Femur (tissue), 1 donor: ENCODE results near the gene MSRB2.
"Not testable (repeated sequence)": the region's sequence is repeated elsewhere in the genome, so short reads cannot be mapped to it uniquely, and the experiment has no call there.

ENCODE experiments used
- DNase-seq: peaks from one replicate; pipeline ENCODE4 v3.0.0-alpha.2; 2017

The MSRB2 gene

DNA sequence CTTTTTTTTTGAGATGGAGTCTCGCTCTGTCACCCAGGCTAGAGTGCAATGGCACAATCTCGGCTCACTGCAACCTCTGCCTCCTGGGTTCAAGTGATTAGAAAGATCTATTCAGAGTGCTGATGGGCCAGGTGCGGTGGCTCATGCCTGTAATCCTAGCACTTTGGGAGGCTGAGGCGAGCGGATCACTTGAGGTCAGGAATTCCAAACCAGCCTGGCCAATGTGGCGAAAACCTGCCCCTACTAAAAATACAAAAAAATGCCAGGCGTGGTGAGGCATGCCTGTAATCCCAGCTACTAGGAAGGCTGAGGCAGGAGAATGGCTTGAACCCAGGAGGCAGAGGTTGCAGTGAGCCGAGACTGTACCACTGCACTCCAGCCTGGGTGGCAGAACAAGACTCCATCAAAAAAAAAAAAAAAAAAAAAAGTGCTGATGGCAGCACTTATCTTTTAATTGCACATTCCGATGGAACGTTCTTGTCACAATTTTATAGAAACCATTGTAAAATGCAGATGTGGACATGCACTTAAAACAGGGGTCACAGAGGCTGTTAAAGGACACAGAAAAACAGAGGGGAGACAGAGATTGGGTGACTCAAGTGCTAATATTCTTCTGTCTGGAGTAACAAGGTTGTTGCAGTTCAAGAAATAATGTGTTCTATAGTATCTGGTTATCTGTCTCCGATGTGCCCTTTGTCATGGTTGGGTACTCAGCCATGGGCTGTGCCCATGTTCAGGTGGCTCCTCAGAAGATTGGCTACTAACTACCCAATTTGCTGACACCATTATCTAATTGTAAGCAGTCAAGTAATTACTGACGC lies 25.1 kb upstream of the MSRB2 start:
- DNase-seq, result not testable (repeated sequence)

- DNase-seq, result no peak
These were observed 24.5 kb upstream of the MSRB2 start for GRCh38 chr10:23070913-23071218.

GRCh38 chr10:23072593-23072992 lies 22.8 kb upstream of the MSRB2 start:
- not testable (repeated sequence) for DNase-seq

DNA sequence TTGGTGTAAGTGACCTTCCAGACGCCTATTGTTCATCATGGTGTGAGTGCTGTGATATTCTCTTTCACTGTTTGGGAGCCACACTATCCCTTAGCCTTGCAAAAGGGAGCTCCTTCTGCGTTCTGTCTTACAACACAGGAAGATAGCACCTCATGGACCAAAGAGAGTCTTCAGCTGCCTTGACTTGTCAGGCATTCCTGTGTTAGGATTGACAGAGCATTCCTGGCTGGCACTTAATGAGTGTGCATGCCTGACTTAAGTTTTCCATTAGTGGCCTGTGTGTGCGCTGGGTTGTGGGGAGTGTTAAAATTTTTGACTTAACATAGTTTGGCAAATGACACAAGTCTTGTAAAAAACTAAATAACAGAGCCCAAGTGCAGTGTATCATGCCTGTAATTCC lies 21.9 kb upstream of the MSRB2 start:
- no peak for DNase-seq

DNA sequence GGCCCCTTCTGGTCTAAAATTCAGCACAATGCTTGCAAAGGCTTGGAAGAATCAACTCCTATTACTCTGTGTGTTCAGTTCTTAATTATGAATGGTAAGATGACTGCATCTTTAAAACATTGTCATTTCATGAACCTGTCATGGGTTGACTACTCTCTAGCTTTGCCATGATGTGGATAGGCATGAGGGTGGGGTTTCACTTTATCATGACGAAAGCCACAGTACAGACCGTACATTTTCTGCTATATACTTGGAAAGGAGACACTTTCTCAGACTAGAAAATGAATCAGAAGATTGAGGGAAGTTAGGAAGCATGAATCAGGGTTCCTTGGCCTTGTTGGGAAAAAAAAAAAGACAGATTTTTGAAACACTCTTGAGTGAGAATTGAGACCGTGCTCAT lies 19.7 kb upstream of the MSRB2 start:
- no peak for DNase-seq

GRCh38 chr10:23078114-23078513 lies 17.3 kb upstream of the MSRB2 start:
- DNase-seq, result no peak

GRCh38 chr10:23079700-23080099 lies 15.7 kb upstream of the MSRB2 start:
- DNase-seq, result no peak

DNA sequence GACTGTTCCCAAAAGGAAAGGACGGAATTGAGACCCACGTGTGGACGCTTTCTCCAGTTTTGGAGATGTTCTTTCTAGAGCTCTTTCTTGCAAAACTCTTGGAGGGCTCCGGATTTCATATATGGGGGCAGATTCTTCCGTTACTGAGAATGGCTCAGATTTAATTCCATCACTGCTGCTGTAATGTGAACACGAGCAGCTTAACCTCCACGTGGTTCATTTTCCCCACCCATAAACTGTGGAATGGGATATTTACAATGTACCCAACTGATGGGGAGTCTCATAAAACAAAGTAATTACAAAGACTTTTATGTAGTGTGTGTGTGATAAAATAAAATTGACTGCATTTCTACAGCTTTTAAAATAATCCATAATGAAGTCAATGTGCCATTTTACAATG lies 15.1 kb upstream of the MSRB2 start:
- DNase-seq, result no peak

DNA sequence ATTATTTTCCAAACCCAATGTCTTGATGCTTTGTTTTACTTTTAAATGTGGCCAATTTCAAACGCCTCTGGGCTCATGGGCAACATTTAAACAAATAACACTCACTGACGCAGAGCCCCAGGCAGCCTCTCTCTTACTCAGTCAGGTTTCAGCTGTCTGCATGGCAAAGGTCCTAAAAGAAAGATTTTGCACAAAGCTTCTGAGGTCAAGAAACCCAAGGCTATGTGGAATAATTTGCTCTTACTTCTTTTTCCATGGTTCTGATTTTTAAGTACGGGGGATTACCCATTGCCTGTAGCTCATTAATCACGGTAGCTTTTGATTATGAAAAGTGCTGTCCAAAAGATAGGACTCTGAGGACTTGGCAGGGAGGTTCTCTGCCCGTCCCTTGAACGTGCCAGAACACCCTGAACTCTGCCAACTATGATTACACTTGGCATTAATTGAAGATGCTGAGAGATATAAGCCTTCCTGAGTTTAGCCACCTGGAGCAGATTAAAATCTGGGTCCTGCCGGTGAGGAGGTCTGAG lies 14.1 kb upstream of the MSRB2 start:
- no peak for DNase-seq

DNA sequence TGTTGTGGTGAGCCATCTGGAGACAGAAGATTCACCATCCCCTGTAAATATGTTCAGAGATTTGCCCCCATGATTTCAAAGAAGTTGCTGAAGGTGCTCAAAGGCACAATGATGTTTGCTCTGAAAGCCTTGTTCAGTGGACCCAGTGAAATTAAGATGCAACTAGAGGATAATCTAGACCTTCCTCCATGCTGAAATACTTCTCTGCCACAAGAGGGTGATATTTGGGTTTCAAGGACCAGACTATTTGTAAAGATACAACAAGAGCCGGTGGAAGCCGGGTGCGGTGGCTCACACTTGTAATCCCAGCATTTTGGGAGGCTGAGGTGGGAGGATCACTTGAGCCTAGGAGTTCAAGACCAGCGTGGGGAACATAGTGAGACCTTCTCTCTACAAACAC lies 13.5 kb upstream of the MSRB2 start:
- DNase-seq, result no peak

GRCh38 chr10:23088609-23089008 lies 6.8 kb upstream of the MSRB2 start:
- DNase-seq, result no peak

- DNase-seq, result no peak
These were observed 484 bp upstream of the MSRB2 start for GRCh38 chr10:23094786-23095403.

DNA sequence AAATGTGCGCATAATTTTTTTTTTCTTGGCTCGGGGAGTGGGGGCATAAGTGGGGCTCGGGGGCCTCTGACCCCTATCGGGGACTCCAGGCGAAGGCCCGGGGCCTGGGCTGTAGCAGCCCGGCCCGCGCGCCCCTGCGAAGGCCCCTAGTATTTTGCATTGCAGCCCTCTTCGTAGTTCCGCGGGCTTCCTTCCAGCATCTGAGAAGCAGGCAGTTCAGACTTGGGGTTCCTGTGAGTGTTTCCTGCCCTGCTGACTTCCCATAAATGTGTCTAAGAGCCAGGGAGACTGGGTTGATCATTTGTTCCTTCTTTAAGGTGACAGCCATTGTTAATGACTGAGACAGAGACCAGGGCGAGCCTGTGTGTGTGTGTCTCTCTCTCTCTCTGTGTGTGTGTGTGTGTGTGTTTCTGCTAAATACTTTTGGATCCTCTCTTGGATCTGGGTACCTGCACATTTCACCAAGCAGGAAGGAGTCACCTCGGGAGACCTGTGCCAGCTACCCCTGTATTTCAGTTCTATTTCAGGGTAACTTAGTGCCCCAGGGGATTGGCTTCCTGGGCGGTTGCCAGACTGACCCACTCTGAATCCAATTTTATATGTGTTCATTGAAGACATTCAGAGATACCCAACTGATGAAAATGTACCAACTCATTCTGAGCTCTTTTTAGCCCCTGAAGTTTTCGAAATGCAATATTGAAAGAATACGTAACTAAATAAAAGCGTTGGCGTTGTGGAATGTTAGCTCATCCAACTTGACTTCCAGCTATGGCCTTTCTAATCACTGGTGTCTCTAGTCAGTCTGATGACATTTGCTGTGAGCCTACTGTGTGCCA lies 805 bp downstream of the MSRB2 start:
- DNase-seq, result peak; percentile 82

GRCh38 chr10:23096802-23097549 lies 1.6 kb downstream of the MSRB2 start:
- DNase-seq, result peak; percentile 27

- DNase-seq, result no peak
These were observed 3.7 kb downstream of the MSRB2 start for GRCh38 chr10:23099079-23099478.

DNA sequence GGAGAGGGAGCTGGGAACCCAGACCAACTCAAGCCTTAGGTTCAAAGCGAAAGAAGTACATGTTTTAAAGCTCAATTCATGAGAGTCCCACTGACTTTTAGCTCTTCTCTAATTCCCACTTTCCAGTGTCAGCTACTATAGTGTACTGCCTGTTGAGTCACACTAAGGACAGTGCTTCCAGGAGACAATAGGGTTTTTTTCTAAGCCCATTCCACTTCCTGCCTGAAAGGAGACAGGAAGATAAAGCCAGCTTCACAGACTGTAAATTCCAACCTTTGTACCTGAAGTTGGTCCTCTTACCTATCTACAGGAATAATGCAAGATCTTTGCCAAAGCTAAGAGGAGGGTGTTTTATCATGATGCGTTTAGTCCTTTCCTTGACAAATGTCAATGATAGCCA lies 4.4 kb downstream of the MSRB2 start:
- DNase-seq, result no peak

DNA sequence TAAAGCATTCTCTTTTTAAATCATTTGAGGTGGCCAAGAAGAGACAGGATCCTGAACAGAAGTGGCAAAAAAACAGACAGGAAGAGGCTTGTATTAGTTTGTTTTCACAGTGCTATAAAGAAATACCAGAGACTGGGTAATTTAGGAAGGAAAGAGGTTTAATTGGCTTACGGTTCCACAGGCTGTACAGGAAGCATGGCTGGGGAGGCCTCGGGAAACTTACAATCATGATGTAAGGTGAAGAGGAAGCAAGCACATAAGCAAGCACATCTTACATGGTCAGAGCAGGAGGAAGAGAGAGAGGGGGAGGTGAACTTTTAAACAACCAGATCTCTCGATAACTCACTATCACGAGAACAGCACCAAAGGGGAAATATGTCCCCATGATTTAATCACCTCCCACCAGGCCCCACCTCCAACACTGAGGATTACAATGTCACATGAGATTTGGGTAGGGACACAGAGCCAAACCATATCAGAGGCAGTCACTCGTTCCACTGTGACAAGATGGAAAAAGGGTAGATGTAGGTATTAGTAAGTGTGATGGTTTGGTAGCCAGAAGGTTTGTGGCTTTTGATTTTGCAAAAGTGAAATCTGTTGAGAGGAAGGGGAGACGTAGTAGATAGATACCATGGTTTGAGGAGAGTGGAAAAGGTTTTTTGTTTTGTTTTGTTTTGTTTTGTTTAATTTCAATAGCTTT lies 5.1 kb downstream of the MSRB2 start:
- no peak for DNase-seq

DNA sequence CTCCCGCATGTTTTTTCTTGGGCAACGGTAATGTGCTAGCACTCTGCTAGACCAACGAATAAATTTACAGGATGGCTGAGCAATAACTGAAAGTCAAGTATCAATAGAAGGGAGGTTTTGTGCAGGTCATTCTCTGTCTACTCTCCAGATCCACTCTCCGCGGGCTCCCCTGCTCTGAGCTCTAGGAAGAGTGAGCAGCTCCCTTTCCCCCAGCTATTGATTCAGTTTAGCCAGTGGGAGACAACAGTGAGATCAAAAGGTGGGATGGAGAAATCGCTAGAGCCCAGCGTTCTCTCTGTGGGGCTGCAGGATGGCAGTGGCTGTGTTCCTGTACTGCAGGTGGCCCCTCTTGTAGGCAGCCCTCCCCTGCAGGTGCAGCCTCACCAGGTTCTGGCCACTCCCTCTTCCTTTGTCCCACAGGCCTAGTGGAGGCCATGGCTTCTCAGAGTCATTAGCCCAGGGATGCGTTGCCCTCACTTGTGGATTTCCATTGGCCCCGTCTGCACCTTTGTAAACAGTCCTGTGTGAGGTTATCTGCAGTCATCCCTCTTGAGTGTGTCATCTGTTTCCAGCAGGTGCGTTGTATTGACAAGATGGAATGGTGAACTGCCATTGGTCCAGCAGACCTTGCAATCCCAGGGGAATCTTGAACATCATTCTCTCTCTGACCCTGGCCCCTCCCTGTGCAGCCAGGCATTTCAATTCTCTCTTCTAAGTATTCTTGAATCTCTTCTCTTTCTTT lies 11.1 kb downstream of the MSRB2 start:
- no peak for DNase-seq

GRCh38 chr10:23110722-23111516 lies 15.5 kb downstream of the MSRB2 start:
- DNase-seq, result no peak

DNA sequence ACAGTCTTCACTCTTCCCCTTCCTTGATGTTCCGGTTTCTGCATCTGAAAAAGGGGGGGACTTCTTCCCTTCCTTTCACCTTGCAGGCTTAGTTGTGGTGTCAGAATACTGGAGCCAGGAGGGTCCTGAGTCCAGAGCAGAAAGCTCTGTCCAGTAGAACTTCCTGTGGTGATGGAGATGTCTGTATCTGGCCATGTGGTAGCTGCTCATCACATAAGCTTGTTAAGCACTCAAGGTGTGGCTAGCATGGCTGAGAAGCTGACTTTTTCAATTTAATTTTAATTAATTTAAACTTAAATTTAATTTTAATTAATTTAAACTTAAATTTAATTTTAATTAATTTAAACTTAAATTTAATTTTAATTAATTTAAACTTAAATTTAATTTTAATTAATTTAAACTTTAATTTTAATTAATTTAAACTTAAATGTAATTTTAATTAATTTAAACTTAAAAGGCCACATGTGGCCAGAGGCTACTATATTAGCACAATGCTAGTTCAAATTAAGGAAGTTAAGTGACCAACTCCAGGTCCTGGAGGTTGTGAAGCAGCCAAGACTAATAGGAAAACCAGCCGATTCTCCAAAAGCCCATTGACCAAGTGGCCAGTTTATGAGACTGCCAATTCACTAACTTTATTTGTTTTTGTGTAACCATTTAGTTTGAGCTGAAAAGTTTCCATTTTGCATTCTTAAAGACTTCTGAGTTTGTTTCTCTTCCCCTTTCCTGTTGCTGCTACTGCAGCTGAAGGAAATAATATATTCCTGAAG lies 16.3 kb downstream of the MSRB2 start:
- no peak for DNase-seq
